Heart left ventricle (tissue), 13 donors: Measurements from ENCODE around the gene NMRK1.

Experiments used
- CTCF ChIP-seq, 12 donors: fragments of 200-600 bp; sonication (generic) in 4 of 12; IDR thresholded peaks; one replicate each; pipeline versions ENCODE4 v1.5.0 to v1.8.0; 2018 to 2022; ENCODE audit warnings: antibody characterized with exemption in 12 of 12, mild to moderate bottlenecking in 5 of 12
- POLR2A ChIP-seq, 2 donors: fragments of 450-650 bp; IDR thresholded peaks; one replicate each; pipeline ENCODE4 v1.6.1; 2017; ENCODE audit warnings: antibody characterized with exemption in 2 of 2, mild to moderate bottlenecking in 2 of 2, moderate library complexity in 2 of 2
- donor health status: ischemic (EF 13 %, LVEDD 7.1; RV severe dilation, severe dysfunction).
- donor health status: DM: no; HTN: yes; CAD: no.
- donor health status: DM: no; HTN: no; CAD: no.
- donor health status: ischemic (EF 25% LVEDD 6.9; RV normal size, moderate dysfunction).
- donor health status: ischemic (EF 25% LVEDD 5.7; RV mildly dilated, moderate dysfunction).
- donor health status: ischemic (EF 35%, LVEDD 5.7; RV mildly dilated, moderate dysfunction).
- donor health status: nonischemic (EF 11% LVEDD 7.7; RV severe dilation, severe dysfunction).
- donor health status: DM: yes; HTN: yes; CAD: no.
- donor health status: PGD.
- donor health status: ischemic (EF 29% LVEDD 5.4; RV normal size, mild dysfunction).
- donor health status: nonischemic (EF 23%, LVEDD 6.1; RV moderate dilation, normal function).

DNA sequence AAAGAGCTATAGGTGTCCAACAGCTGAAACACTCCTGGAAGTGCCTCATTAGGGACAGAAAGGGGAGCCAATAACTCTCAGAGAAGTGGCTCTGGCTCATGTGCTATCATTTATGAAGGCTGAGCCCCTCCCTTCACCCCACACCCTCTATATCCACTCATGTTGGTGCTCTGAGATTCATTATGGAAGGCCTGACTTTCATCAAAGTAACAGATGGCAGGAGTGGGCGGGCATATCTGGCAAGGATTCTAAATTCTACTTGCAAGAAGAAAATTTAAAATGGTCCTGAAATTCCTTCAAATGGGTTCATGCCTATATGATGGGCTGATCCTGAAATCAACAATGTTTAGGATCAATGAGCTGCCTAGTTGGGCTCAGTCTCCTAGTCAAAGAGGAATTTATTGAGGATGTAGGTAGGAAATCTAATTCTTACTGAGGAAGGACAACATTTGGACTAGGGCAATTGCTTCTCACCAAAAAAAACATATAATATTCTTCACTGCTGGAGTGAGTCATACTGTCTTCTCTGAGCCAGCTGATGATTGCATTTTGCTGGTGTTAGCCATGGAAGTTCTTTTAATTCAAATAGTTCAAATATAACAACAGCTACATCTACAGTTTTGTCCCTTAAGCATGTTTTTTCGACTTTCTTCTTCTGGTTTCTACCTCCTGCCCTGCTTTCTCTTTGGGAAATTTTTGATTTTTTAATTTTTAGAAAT is 23.5 kb downstream of the NMRK1 start:
- TF ChIP-seq CTCF (IDR thresholded peaks at IDR 0.05) (no peak), POLR2A (IDR thresholded peaks at IDR 0.05) (no peak)
